Panc1 (cell line): ENCODE results near the gene THADA. TPM values are rescaled to one million over a fixed set of nuclear protein-coding genes. Genes with fewer than 3 reads are reported as not detected.

Experiments
- ATAC-seq: fragments of 200-7000 bp; cut with Tn5 transposase; 2 replicates; pipeline ENCODE4 v1.9.1; 2020; ENCODE audit warnings: mild to moderate bottlenecking, moderate library complexity
- BruUV-seq: library from RNA; stranded (reverse); fragments of 400-500 nt; replicated peaks from 2 replicates; lab custom pipeline; 2021; lab: Mats Ljungman, UMichigan
- CTCF ChIA-PET: fragments of 300-600 bp; sonication (Branson Sonifier 250); formaldehyde crosslinking; loops from one replicate; lab custom pipeline; 2022; ENCODE audit warnings: antibody characterized with exemption; lab: Charles Lee
- POLR2A ChIA-PET: fragments of 300-600 bp; sonication (Branson Sonifier 250); formaldehyde crosslinking; loops from one replicate; lab custom pipeline; 2022; ENCODE audit warnings: antibody characterized with exemption; lab: Charles Lee
- DNase-seq: peaks from one replicate; pipeline ENCODE4 v3.0.0-alpha.2; 2010; ENCODE audit warnings: low read depth, low spot score
- H3K27ac ChIP-seq: 2 replicates; pipeline ENCODE4 v1.5.1; 2011; ENCODE audit warnings: mild to moderate bottlenecking, low read length, inconsistent platforms
- H3K27me3 ChIP-seq: fragments of 200-500 bp; sonication (Bioruptor generic); 2 replicates; pipeline ENCODE4 v1.6.0; 2014; ENCODE audit warnings: low read length, inconsistent platforms; ENCODE audit not compliant: control insufficient read depth, insufficient read depth
- H3K36me3 ChIP-seq: fragments of 200-500 bp; sonication (Bioruptor generic); 2 replicates; pipeline ENCODE4 v1.5.1; 2014; ENCODE audit warnings: inconsistent platforms, mild to moderate bottlenecking, low read length, moderate library complexity; ENCODE audit not compliant: control insufficient read depth, insufficient read depth
- H3K4me1 ChIP-seq: 2 replicates; pipeline ENCODE4 v1.5.1; 2011; ENCODE audit warnings: inconsistent platforms, mild to moderate bottlenecking, low read length, moderate library complexity; ENCODE audit not compliant: control insufficient read depth, insufficient read depth
- H3K4me3 ChIP-seq, 2 experiments: 2 replicates each; pipeline ENCODE4 v1.5.1; 2011 to 2012; ENCODE audit warnings: low read depth in 2 of 2, low read length in 2 of 2, mild to moderate bottlenecking in 2 of 2, inconsistent platforms in 1 of 2, moderate library complexity in 1 of 2
- H3K9me3 ChIP-seq: fragments of 200-500 bp; sonication (Bioruptor generic); 2 replicates; pipeline ENCODE4 v1.5.1; 2014; ENCODE audit warnings: low read depth, mild to moderate bottlenecking, inconsistent platforms, low read length, moderate library complexity; ENCODE audit not compliant: control insufficient read depth, insufficient read depth
- POLR2AphosphoS5 ChIP-seq: IDR thresholded peaks from 2 replicates; pipeline ENCODE4 v1.6.1; 2012; ENCODE audit warnings: mild to moderate bottlenecking, low read depth, low read length, moderate library complexity
- SIN3A ChIP-seq: IDR thresholded peaks from 2 replicates; pipeline ENCODE4 v1.6.1; 2012; ENCODE audit warnings: low read depth, mild to moderate bottlenecking, low read length, moderate library complexity, borderline replicate concordance; ENCODE audit not compliant: insufficient read depth
- TCF7L2 ChIP-seq: IDR thresholded peaks from 2 replicates; pipeline ENCODE4 v1.6.1; 2011; ENCODE audit warnings: mild to moderate bottlenecking, low read depth, low read length, inconsistent platforms
- in situ Hi-C: cut with HindIII; loops from 2 replicates; pipeline ENCODE4 v1.10.0; 2016; ENCODE audit warnings: low sequenced_read_pairs, low pct_unique_long_range_greater_than_20kb
- intact Hi-C: fragments of 100-400 bp; cut with micrococcal nuclease; formaldehyde crosslinking; loops from one replicate; pipeline ENCODE4 v1.10.0; 2022; ENCODE audit not compliant: unreplicated experiment
- total RNA-seq: library from RNA; stranded (reverse); gene quantifications from one replicate; pipeline ENCODE4 v1.2.1, GENCODE V29; 2021; ENCODE audit not compliant: unreplicated experiment
- TF ChIP-seq, protein P1 (sequence below), 2 experiments: IDR thresholded peaks; 2 replicates each; pipeline ENCODE4 v1.6.1; 2011 to 2012; ENCODE audit warnings: low read depth in 2 of 2, control low read depth in 1 of 2, low read length in 1 of 2, mild to moderate bottlenecking in 1 of 2, moderate library complexity in 1 of 2; ENCODE audit not compliant: insufficient read depth in 1 of 2
- TF ChIP-seq, protein P2 (sequence below): fragments of 450-650 bp; IDR thresholded peaks from 2 replicates; pipeline ENCODE4 v1.5.1; 2017; ENCODE audit warnings: mild to moderate bottlenecking

THADA gene
- total RNA-seq, 1 experiment from 2014 or later, result 37.2 TPM

DNA sequence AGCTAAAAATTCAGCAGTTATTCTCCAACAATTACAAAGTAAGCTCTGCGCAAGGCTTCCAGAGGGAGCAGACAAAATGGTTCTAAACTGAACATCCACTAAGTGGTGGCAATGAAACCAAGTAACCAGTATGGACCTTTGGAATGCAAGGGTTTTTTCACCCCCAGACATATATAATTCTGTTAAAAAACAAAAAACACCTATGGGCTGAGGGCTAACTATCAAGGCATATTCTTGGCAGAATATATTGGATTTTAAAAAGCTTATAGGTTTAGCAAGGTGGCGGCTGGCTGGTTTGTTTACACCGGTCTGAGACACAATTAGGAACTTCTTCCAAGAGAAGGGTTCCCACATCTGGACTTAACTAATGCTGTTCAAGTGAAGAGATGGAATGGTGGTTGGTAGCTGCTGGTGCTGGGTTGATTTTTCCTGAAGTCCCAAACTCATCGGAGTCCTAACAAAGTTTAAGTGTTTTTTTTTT, 372.3 kb downstream of the THADA start:
- intact Hi-C loops (loop anchor here (5.0 to 10.0 kb wide), 2 partner anchors 199 to 246 kb away; no protein-coding TSS in a partner anchor), in situ Hi-C loops (no loop called here)
- TF ChIP-seq SIN3A (no peak), TCF7L2 (no peak), POLR2AphosphoS5 (no peak)
- TF ChIP-seq, protein P1, sequence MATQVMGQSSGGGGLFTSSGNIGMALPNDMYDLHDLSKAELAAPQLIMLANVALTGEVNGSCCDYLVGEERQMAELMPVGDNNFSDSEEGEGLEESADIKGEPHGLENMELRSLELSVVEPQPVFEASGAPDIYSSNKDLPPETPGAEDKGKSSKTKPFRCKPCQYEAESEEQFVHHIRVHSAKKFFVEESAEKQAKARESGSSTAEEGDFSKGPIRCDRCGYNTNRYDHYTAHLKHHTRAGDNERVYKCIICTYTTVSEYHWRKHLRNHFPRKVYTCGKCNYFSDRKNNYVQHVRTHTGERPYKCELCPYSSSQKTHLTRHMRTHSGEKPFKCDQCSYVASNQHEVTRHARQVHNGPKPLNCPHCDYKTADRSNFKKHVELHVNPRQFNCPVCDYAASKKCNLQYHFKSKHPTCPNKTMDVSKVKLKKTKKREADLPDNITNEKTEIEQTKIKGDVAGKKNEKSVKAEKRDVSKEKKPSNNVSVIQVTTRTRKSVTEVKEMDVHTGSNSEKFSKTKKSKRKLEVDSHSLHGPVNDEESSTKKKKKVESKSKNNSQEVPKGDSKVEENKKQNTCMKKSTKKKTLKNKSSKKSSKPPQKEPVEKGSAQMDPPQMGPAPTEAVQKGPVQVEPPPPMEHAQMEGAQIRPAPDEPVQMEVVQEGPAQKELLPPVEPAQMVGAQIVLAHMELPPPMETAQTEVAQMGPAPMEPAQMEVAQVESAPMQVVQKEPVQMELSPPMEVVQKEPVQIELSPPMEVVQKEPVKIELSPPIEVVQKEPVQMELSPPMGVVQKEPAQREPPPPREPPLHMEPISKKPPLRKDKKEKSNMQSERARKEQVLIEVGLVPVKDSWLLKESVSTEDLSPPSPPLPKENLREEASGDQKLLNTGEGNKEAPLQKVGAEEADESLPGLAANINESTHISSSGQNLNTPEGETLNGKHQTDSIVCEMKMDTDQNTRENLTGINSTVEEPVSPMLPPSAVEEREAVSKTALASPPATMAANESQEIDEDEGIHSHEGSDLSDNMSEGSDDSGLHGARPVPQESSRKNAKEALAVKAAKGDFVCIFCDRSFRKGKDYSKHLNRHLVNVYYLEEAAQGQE (IDR thresholded peaks at IDR 0.05; ENCODE audit: insufficient read depth in 1 of 2, low read depth in 2 of 2, low read length in 1 of 2), result no peak
- TF ChIP-seq, protein P2, sequence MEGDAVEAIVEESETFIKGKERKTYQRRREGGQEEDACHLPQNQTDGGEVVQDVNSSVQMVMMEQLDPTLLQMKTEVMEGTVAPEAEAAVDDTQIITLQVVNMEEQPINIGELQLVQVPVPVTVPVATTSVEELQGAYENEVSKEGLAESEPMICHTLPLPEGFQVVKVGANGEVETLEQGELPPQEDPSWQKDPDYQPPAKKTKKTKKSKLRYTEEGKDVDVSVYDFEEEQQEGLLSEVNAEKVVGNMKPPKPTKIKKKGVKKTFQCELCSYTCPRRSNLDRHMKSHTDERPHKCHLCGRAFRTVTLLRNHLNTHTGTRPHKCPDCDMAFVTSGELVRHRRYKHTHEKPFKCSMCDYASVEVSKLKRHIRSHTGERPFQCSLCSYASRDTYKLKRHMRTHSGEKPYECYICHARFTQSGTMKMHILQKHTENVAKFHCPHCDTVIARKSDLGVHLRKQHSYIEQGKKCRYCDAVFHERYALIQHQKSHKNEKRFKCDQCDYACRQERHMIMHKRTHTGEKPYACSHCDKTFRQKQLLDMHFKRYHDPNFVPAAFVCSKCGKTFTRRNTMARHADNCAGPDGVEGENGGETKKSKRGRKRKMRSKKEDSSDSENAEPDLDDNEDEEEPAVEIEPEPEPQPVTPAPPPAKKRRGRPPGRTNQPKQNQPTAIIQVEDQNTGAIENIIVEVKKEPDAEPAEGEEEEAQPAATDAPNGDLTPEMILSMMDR, result no peak
- DNase-seq, result no peak
- no TSS peak for BruUV-seq
- Histone ChIP-seq H3K9me3 (no peaks in the 10 kb centered on the region), H3K27me3 (no peaks in the 10 kb centered on the region), H3K27ac (peak overlapping the region; percentile 91), H3K4me3 (peak overlapping the region; percentile 66 to 90), H3K4me1 (peaks cover 48% of the 10 kb centered on the region), H3K36me3 (peaks cover 9% of the 10 kb centered on the region; the same call in 1 of the 2 replicates)
- ChIA-PET POLR2A (no interaction called here), CTCF (interaction anchor here (0.7 kb wide), 1 partner anchor 260 kb away, joined by 6 read pairs; no protein-coding TSS in a partner anchor)
- ATAC-seq, result no peak

DNA sequence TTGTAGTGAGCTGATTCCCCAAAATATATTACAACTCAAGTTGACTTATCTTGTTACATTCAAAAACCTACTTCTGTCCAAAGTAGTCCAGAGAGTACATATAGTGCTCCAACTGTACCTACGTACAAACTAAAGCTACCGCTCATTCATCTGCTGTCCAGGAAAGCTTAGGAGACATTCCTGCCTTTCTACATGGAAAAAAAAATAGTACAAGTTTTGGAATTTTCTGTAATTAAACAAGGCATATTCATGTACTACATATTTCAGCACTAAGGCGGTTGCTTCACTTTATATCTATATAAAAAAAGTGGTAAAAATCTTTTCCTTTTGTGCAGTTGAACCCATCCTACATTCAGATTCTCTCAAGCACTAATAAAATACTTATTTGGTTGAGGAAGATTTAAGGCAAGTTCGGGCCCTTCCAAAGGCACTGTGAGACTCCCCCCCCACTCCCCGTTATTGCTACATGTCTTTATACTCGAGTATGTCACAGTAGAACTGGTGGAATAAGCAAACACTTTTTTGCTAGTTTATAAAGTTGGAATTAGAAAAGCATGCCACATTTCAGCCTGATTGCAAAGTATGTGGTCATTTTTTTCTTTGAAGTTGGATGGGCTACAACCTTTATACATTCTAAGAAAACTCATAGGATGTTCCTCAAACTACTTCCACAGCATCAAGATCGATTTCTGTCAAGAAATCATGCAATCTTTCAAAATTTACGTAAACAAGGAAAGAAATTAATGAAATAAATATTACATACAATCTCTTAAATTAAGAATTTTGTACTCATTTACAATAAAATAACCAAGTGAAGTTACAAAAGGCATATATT, 373.1 kb downstream of the THADA start:
- no peaks in the 10 kb centered on the region for H3K27me3 ChIP-seq
- DNase-seq (no peak), ATAC-seq (no peak)
- H3K9me3 ChIP-seq, result no peaks in the 10 kb centered on the region
- ChIA-PET POLR2A (interaction anchor here (0.7 to 0.8 kb wide), 2 partner anchors 235 to 359 kb away, joined by 3 to 6 read pairs; no protein-coding TSS in a partner anchor), CTCF (interaction anchor here (0.5 to 0.8 kb wide), 3 partner anchors 247 to 411 kb away, joined by 4 to 6 read pairs (median 5); no protein-coding TSS in a partner anchor)
- TSS peak; percentile 88 for BruUV-seq
- peaks cover 47% of the 10 kb centered on the region for H3K4me1 ChIP-seq
- H3K36me3 ChIP-seq, result peaks cover 9% of the 10 kb centered on the region; the same call in 1 of the 2 replicates
- TF ChIP-seq TCF7L2, result no peak
- TF ChIP-seq POLR2AphosphoS5, result no peak
- TF ChIP-seq SIN3A, result no peak
- TF ChIP-seq, protein P1 (IDR thresholded peaks at IDR 0.05; ENCODE audit: insufficient read depth in 1 of 2, low read depth in 2 of 2, low read length in 1 of 2), result no peak; a peak in 1 of 4 replicates
- TF ChIP-seq, protein P2, result no peak
- in situ Hi-C loops, result no loop called here
- intact Hi-C loops, result loop anchor here (5.0 to 10.0 kb wide), 2 partner anchors 198 to 245 kb away; no protein-coding TSS in a partner anchor
- H3K4me3 ChIP-seq, result peak overlapping the region; percentile 66 to 90
- peak overlapping the region; percentile 91 for H3K27ac ChIP-seq
